ENCODE results near the gene TEF.

TEF gene

DNA sequence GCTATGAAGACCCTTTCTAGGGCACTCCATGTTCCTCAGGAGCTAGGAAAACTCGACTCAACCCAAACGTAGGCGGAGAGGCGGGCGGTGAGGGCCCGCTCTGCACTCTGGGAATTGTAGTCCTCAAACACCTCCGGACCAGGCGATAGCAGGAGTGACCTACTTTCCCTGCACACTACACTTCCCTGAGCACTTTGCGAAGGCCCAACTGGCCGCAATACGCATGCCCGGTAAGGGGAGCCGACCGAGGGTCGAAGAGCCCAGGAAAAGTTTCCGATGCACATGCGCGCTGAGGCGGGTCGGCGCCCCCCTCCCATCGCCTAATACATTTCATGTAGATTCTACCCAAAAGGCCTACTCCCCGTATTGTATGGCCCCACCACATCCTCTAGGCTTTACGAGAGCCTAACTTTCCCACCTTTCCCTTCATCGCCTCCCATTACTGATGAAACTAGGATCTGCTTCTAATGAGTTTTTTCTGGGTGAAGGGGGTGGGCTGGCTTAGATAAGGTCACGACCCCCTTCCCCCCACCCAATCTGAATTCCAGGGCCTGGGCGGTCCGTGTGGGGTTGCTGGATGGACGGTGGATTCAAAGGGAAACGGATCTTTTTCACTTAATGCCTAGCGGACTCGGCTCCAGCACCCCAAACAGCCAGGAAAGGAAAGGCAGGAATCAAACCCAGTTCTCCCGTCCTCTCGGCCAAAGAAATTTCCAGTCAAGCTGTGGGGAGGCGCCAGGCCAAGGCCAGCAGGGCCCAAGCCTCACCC, 62.8 kb downstream of the TEF start:
- Histone ChIP-seq H2AFZ (ENCODE audit: low read length) (peak overlapping the region; percentile 20), H3K36me3 (replicated peaks; ENCODE audit: insufficient read depth, low read length) (no peaks in the 10 kb centered on the region)

DNA sequence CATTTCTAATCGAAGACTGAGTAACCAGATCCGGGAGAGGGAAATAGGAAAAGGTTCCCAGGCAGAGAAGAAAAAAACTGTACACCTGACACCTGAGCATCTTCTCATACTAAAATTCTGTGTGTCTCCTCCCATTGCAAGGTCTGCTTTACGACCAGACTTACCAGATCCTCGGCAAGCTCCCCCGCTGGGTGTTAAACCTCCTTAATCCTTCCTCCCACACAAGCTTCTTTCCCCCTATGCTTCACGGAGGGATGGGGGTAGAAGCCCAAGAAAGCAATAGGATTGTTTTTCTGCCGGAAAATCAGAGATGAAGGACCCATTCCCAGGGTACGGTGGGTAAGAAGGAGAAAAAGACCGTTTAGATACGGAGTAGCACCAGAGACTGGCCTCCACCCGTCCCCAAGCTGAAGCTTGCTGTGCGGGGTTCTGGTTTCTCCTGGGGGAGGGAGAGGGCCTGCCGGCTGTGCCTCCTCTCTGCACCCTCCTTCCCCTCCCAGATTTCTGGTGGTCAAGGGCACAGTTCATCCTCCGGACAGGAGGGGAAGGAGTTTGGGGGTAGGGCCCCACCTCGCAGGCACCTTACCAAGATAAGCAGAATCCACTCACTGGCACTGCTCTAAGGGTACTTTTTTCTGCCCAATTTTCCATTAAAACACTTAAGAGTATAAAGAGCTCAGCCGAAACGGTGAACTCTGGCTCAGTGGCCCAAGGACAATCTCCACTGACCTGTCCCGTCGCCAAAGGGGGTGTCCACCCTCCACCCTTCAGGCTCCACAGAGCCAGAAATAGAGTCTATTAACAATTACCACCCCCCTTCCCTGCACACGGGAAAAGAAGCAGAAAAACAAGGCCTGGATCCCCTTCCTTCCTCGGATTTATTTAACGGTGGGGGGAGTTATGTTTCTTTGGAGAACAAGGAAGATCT, 63.7 kb downstream of the TEF start:
- TF ChIP-seq, protein P1, sequence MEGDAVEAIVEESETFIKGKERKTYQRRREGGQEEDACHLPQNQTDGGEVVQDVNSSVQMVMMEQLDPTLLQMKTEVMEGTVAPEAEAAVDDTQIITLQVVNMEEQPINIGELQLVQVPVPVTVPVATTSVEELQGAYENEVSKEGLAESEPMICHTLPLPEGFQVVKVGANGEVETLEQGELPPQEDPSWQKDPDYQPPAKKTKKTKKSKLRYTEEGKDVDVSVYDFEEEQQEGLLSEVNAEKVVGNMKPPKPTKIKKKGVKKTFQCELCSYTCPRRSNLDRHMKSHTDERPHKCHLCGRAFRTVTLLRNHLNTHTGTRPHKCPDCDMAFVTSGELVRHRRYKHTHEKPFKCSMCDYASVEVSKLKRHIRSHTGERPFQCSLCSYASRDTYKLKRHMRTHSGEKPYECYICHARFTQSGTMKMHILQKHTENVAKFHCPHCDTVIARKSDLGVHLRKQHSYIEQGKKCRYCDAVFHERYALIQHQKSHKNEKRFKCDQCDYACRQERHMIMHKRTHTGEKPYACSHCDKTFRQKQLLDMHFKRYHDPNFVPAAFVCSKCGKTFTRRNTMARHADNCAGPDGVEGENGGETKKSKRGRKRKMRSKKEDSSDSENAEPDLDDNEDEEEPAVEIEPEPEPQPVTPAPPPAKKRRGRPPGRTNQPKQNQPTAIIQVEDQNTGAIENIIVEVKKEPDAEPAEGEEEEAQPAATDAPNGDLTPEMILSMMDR (IDR thresholded peaks at IDR 0.05; ENCODE audit: low read length): no peak
- TF ChIP-seq EZH2 (optimal IDR thresholded peaks at IDR 0.05; ENCODE audit: low read depth, low read length) (no peak), EZH2phosphoT487 (IDR thresholded peaks at IDR 0.05; ENCODE audit: low read length) (no peak)
- H3K9ac ChIP-seq (ENCODE audit: low read length): peak overlapping the region; percentile 99
- H3K9me3 ChIP-seq (replicated peaks; ENCODE audit: insufficient read depth, low read length): no peaks in the 10 kb centered on the region
- peaks cover 3% of the 10 kb centered on the region; the same call in 1 of the 2 replicates for H3K4me1 ChIP-seq (ENCODE audit: low read length)
- H4K20me1 ChIP-seq (ENCODE audit: insufficient read depth, low read length): no peaks in the 10 kb centered on the region
- peak overlapping the region; percentile 71 for H3K4me3 ChIP-seq (ENCODE audit: low read length)
- H3K79me2 ChIP-seq (ENCODE audit: low read length): peaks cover 61% of the 10 kb centered on the region
- H3K9me2 ChIP-seq (replicated peaks; ENCODE audit: insufficient read depth, low read length): no peaks in the 10 kb centered on the region
- peak; percentile 47 for DNase-seq
- H2AFZ ChIP-seq (ENCODE audit: low read length): peak overlapping the region; percentile 33; the same call in 1 of the 2 replicates
- peak overlapping the region; percentile 97; the same call in 1 of the 2 replicates for H3K27ac ChIP-seq (ENCODE audit: low read length)
- peaks cover 40% of the 10 kb centered on the region for H3F3A ChIP-seq (ENCODE audit: insufficient read depth, low read length)
- H3K4me2 ChIP-seq (ENCODE audit: low read depth, low read length): peak overlapping the region; percentile 80
- no peaks in the 10 kb centered on the region for H3K36me3 ChIP-seq (replicated peaks; ENCODE audit: insufficient read depth, low read length)
- no peaks in the 10 kb centered on the region for H3K27me3 ChIP-seq (replicated peaks; ENCODE audit: insufficient read depth, low read length)

More for the DNA sequence above, 62.8 kb downstream of the TEF start:
- Histone ChIP-seq H3K9me2 (replicated peaks; ENCODE audit: insufficient read depth, low read length) (no peaks in the 10 kb centered on the region), H3K4me1 (ENCODE audit: low read length) (peaks cover 3% of the 10 kb centered on the region; the same call in 1 of the 2 replicates), H3K9ac (ENCODE audit: low read length) (peak overlapping the region; percentile 99), H3F3A (ENCODE audit: insufficient read depth, low read length) (peaks cover 40% of the 10 kb centered on the region), H3K27ac (ENCODE audit: low read length) (peak overlapping the region; percentile 97; the same call in 1 of the 2 replicates), H3K9me3 (replicated peaks; ENCODE audit: insufficient read depth, low read length) (no peaks in the 10 kb centered on the region), H3K4me3 (ENCODE audit: low read length) (peak overlapping the region; percentile 71), H4K20me1 (ENCODE audit: insufficient read depth, low read length) (no peaks in the 10 kb centered on the region), H3K4me2 (ENCODE audit: low read depth, low read length) (peak overlapping the region; percentile 80), H3K79me2 (ENCODE audit: low read length) (peaks cover 69% of the 10 kb centered on the region), H3K27me3 (replicated peaks; ENCODE audit: insufficient read depth, low read length) (no peaks in the 10 kb centered on the region)
- DNase-seq: peak; percentile 94
- TF ChIP-seq, protein P1 (IDR thresholded peaks at IDR 0.05; ENCODE audit: low read length): no peak
- TF ChIP-seq EZH2 (optimal IDR thresholded peaks at IDR 0.05; ENCODE audit: low read depth, low read length) (no peak), EZH2phosphoT487 (IDR thresholded peaks at IDR 0.05; ENCODE audit: low read length) (no peak)

DNA sequence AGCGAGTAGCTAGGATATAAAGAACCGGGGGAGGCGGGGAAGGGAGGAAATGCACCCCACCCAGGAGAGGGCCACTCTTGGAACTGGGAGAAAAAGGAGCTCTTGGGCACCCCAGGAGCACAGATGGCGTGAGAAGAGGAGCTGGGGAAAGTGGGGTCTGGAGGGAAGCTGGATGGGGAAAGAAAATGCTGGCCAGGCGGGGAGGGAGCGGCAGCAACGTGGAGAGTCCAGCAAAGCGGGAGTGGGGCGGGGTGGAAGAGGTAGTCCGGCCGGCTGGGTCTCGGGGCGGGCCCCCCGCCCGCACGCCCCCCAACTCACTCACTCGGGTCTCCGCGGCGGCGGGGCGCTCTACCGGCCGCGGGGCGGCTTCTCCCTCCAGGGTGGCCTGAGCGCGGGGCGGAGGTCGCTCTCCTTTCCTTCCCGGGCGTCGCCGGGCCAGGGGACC, 64.3 kb downstream of the TEF start:
- Histone ChIP-seq H3F3A (ENCODE audit: insufficient read depth, low read length) (peaks cover 40% of the 10 kb centered on the region), H3K27me3 (replicated peaks; ENCODE audit: insufficient read depth, low read length) (no peaks in the 10 kb centered on the region), H3K9ac (ENCODE audit: low read length) (peak overlapping the region; percentile 99), H3K9me2 (replicated peaks; ENCODE audit: insufficient read depth, low read length) (no peaks in the 10 kb centered on the region), H3K4me2 (ENCODE audit: low read depth, low read length) (peak overlapping the region; percentile 80), H3K4me3 (ENCODE audit: low read length) (peak overlapping the region; percentile 71), H3K79me2 (ENCODE audit: low read length) (peaks cover 55% of the 10 kb centered on the region), H2AFZ (ENCODE audit: low read length) (peak overlapping the region; percentile 33; the same call in 1 of the 2 replicates), H3K27ac (ENCODE audit: low read length) (peak overlapping the region; percentile 97; the same call in 1 of the 2 replicates), H3K9me3 (replicated peaks; ENCODE audit: insufficient read depth, low read length) (no peaks in the 10 kb centered on the region), H3K4me1 (ENCODE audit: low read length) (peaks cover 3% of the 10 kb centered on the region; the same call in 1 of the 2 replicates), H4K20me1 (ENCODE audit: insufficient read depth, low read length) (no peaks in the 10 kb centered on the region), H3K36me3 (replicated peaks; ENCODE audit: insufficient read depth, low read length) (no peaks in the 10 kb centered on the region)
- no peak for TF ChIP-seq EZH2 (optimal IDR thresholded peaks at IDR 0.05; ENCODE audit: low read depth, low read length)
- TF ChIP-seq, protein P1 (IDR thresholded peaks at IDR 0.05; ENCODE audit: low read length): no peak
- TF ChIP-seq EZH2phosphoT487 (IDR thresholded peaks at IDR 0.05; ENCODE audit: low read length): no peak
- peak; percentile 19 for DNase-seq

Measured in MM.1S (cell line).